Measurements from ENCODE around the gene LMBRD2.

- no peak for TF ChIP-seq CTCF (conservative IDR thresholded peaks at IDR 0.05; ENCODE audit: low read depth in 2 of 2)
- TF ChIP-seq POLR2AphosphoS5 (IDR thresholded peaks at IDR 0.05; ENCODE audit: low read depth): no peak
- TF ChIP-seq EZH2 (IDR thresholded peaks at IDR 0.05; ENCODE audit: low read depth, unreplicated experiment): no peak
- no peak for TF ChIP-seq EZH2phosphoT487 (IDR thresholded peaks at IDR 0.05; ENCODE audit: unreplicated experiment)
- no peak for TF ChIP-seq JUNB (IDR thresholded peaks at IDR 0.05; ENCODE audit: unreplicated experiment)
- no peak for TF ChIP-seq REST (IDR thresholded peaks at IDR 0.05; ENCODE audit: unreplicated experiment)
- TF ChIP-seq ZNF114 (CRISPR knock-in tag; IDR thresholded peaks at IDR 0.05): no peak
Measured at GRCh38 chr5:36155291-36155690, 3.6 kb upstream of the LMBRD2 start.
